Brain microvascular endothelial cell (primary cell): Measurements from ENCODE around the gene ARHGEF12.

ENCODE experiments used
- DNase-seq: peaks from one replicate; pipeline ENCODE4 v3.0.0-alpha.2; 2020
- H3K27ac ChIP-seq: fragments of 250-450 bp; sonication (Bioruptor Pico); 2 replicates; pipeline ENCODE4 v1.5.1; 2020; ENCODE audit warnings: mild to moderate bottlenecking, moderate library complexity
- H3K27me3 ChIP-seq: fragments of 250-450 bp; sonication (Bioruptor Pico); replicated peaks from 2 replicates; pipeline ENCODE4 v1.5.1; 2020; ENCODE audit warnings: mild to moderate bottlenecking
- H3K36me3 ChIP-seq: fragments of 250-450 bp; sonication (Bioruptor Pico); replicated peaks from 2 replicates; pipeline ENCODE4 v1.5.1; 2020; ENCODE audit warnings: mild to moderate bottlenecking
- H3K4me3 ChIP-seq: 2 replicates; pipeline ENCODE4 v1.5.1; 2011; ENCODE audit warnings: low read depth, mild to moderate bottlenecking, control low read depth, low read length, moderate library complexity
- in situ Hi-C: cut with HindIII; loops from 2 replicates; pipeline ENCODE4 v1.10.0; 2017; ENCODE audit warnings: low sequenced_read_pairs, low pct_ligation_motif_present
- TF ChIP-seq, protein P1 (sequence below): IDR thresholded peaks from 2 replicates; pipeline ENCODE4 v1.5.1; 2011; ENCODE audit warnings: low read depth, mild to moderate bottlenecking, moderate library complexity, low read length, control low read depth, inconsistent platforms; ENCODE audit errors: missing control alignments

Gene ARHGEF12

DNA sequence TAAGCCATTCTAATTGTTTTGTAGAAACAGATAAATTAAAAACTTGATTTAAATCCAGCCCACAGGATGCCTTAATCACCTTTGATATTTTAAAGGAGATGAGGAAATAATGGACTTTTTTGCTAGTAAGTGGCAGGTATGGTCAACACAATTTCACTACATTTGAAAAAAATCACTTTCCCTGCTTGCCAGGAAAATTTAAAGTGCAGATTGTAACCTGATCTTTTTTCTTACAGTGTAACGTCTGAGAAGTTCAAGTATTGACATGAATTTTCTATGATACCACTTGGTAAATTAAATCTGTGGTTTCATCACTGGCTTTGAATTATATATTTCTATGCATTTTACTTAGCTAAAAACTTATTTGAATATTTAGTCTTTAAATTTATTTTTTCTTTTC, 65.3 kb downstream of the ARHGEF12 start:
- Histone ChIP-seq H3K4me3 (peak overlapping the region; percentile 38), H3K27me3 (no peaks in the 10 kb centered on the region), H3K27ac (peak overlapping the region; percentile 86), H3K36me3 (no peaks in the 10 kb centered on the region)
- in situ Hi-C loops: no loop called here
- no peak for DNase-seq
- TF ChIP-seq, protein P1, sequence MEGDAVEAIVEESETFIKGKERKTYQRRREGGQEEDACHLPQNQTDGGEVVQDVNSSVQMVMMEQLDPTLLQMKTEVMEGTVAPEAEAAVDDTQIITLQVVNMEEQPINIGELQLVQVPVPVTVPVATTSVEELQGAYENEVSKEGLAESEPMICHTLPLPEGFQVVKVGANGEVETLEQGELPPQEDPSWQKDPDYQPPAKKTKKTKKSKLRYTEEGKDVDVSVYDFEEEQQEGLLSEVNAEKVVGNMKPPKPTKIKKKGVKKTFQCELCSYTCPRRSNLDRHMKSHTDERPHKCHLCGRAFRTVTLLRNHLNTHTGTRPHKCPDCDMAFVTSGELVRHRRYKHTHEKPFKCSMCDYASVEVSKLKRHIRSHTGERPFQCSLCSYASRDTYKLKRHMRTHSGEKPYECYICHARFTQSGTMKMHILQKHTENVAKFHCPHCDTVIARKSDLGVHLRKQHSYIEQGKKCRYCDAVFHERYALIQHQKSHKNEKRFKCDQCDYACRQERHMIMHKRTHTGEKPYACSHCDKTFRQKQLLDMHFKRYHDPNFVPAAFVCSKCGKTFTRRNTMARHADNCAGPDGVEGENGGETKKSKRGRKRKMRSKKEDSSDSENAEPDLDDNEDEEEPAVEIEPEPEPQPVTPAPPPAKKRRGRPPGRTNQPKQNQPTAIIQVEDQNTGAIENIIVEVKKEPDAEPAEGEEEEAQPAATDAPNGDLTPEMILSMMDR: no peak

DNA sequence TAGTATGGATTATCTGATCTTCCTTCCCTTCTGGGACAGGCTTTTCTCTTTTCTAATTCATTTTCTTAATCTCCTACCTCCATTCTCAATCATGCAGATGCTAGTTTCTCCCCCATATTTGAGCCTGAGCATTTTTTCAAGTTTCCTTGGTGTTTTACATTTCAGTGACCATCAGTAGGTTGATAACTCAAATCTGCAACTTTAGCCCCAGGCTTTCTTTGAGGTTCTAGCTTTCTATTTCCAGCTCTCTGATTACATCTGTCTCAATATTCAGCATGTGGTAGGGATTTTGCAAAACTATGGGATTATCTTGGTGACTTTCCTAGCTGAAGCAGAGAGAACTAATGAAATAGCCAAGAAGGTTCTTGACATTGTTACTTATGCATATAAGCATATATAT, 67.8 kb downstream of the ARHGEF12 start:
- Histone ChIP-seq H3K4me3 (no peak overlapping the region), H3K36me3 (no peaks in the 10 kb centered on the region), H3K27ac (no peak overlapping the region), H3K27me3 (no peaks in the 10 kb centered on the region)
- in situ Hi-C loops: no loop called here
- no peak for DNase-seq
- TF ChIP-seq, protein P1: no peak

DNA sequence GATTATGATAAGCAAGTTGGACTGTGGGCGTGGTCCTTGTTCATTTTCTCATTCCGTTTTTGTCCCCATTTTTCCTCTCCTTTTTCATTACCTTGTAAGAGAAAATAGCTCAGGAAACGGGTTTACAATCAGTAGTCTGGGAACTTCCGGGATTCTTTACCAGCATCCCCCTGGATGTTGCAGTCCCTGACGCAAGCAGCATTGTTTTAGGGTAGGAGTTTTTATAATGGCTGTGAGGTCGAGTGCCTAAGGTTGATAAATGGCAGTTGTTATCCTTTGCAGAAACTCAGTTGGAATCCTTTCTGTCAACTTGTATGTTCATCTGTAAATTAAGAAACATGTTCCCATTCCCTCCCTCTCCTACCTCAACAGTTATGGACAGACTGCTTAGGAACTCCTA, 68.3 kb downstream of the ARHGEF12 start:
- H3K27ac ChIP-seq: no peak overlapping the region
- in situ Hi-C loops: no loop called here
- peak; percentile 22 for DNase-seq
- no peaks in the 10 kb centered on the region for H3K36me3 ChIP-seq
- no peak overlapping the region for H3K4me3 ChIP-seq
- TF ChIP-seq, protein P1: no peak
- no peaks in the 10 kb centered on the region for H3K27me3 ChIP-seq

DNA sequence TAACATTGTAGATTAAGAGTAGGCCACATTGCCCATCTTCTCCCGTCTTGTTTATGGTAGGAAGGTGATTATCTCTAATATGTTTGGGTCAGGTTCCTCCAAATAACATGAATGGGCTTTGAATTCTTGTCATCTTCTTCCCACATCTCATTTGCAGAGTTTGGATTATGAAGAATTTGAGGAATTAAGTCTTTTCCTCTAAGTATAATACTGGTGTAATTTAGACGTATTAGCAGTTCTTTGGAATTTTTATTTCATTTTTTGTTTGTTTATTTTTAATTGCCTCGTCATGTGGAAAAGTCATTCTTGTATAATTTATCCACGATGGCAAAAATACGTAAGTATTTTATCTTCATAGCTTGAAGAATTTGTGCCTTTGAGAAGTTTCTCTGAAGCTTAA, 73.4 kb downstream of the ARHGEF12 start:
- no peak for DNase-seq
- in situ Hi-C loops: no loop called here
- Histone ChIP-seq H3K27me3 (no peaks in the 10 kb centered on the region), H3K4me3 (no peak overlapping the region), H3K36me3 (no peaks in the 10 kb centered on the region), H3K27ac (no peak overlapping the region)
- TF ChIP-seq, protein P1: no peak

DNA sequence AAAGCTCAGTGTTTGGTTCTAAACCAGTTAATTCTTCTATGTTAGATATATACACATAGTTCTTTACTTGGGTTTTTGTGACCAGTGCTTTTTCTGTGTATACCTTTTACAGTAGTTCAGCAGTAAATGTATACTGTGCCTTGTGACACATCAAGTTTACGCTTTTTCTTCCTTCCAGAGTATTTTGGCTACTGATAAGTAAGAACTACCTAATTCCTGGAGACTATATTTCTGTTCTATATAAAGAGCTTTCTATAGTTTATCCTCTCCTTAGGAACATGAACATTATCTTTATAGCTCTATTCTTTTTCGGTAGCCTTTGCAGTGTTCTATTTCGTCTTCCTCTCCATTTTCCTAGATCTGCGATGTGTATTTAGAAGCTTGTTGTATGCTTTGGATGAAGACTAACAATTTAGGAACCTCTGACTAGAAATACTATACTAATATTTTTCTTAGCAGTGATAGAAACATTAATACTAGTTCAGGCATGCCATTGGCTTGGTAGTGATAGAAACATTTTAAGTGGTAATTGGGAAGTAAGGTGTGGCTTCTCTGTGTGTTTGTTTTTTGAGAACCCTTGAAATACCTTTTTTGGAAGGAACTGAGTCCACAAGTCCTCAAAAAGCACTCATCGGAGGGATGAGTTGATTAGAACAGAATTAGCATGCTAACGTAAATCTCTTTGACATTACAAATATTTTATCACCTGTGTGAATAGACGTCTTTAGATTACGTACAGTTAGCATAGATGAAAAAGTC, 74.6 kb downstream of the ARHGEF12 start:
- Histone ChIP-seq H3K27me3 (no peaks in the 10 kb centered on the region), H3K36me3 (no peaks in the 10 kb centered on the region), H3K4me3 (no peak overlapping the region), H3K27ac (no peak overlapping the region)
- in situ Hi-C loops: no loop called here
- TF ChIP-seq, protein P1: no peak
- no peak for DNase-seq

DNA sequence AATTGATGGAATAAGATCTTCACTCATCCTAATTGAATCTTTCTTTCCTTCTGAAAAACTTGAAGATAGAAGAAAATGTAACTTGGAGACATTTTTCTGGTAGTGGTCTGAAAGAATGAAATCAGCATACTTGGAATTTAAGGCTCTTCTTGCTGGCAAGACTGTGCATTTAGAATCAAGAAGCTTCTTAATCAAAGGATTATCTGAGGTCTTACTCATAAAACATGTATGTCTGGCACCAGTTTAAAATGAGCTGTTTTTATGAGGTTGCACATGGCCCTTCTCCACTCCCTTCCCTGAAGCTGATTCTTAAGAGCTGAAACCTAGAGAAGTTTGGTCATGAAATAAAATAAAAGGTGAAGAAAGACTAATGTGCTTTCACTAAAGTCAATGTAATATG, 77.3 kb downstream of the ARHGEF12 start:
- no peaks in the 10 kb centered on the region for H3K36me3 ChIP-seq
- H3K27me3 ChIP-seq: no peaks in the 10 kb centered on the region
- peak; percentile 44 for DNase-seq
- in situ Hi-C loops: no loop called here
- no peak overlapping the region for H3K4me3 ChIP-seq
- H3K27ac ChIP-seq: no peak overlapping the region
- TF ChIP-seq, protein P1: no peak
